Brain pericyte (primary cell): Measurements from ENCODE around the gene CCZ1.
"Not testable (repeated sequence)": the region's sequence is repeated elsewhere in the genome, so short reads cannot be mapped to it uniquely, and the experiment has no call there.

Source experiments
- DNase-seq: peaks from one replicate; pipeline ENCODE4 v3.0.0-alpha.2; 2012; ENCODE audit warnings: low read depth, low spot score

The CCZ1 gene

GRCh38 chr7:5898480-5899224 is at the start of gene CCZ1:
CCZ1 (plus strand) TSS chr7:5898733; CDS start chr7:5898800, 67 bp downstream.
- DNase-seq = peak; percentile 1

GRCh38 chr7:5850944-5851343 is 47.6 kb upstream of the CCZ1 start:
- DNase-seq = no peak

GRCh38 chr7:5854738-5855137 is 43.8 kb upstream of the CCZ1 start:
- no peak for DNase-seq

DNA sequence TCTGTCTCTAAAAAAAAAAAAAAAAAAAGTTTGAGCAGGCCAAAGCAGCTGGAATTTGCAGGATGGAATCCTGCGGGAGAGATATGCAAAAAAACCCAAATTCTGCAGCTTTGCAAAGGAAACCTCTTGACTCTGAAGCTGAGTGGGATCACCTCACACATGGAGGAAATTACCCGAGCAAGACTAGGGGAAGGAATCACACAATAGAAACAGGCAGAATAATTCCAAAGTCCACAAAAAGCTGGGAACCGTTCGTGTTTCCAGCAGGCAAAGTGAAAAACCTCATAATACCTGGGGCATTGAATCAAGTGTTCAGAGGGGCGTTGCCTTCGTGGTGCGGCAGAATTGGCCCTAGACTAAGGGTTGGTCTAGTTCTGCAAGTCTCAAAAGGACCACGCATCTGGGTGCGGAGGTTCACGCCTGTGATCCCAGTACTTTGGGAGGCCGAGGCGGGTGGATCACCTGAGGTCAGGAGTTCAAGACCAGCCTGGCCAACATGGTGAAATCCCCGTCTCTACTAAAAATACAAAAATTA is 41.4 kb upstream of the CCZ1 start:
- not testable (repeated sequence) for DNase-seq

- not testable (repeated sequence) for DNase-seq
Measured at GRCh38 chr7:5858494-5858893, 40.0 kb upstream of the CCZ1 start.

DNA sequence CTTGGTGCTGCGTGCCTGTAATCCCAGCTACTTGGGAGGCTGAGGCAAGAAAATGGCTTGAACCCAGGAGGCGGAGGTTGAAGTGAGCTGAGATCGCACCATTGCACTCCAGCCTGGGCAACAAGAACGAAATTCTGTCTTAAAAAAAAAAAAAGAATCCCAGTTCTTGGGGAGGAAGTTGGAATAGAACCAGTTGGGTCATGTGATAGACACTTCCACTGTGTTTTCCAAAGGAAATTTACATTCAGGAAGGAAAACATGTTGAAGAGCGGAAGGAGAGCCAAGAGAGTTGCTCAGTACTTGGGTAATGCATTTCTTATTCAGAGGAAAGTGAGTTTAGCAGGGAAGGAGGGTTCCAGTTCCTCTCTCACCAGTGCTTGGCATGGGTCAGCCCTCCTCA is 37.3 kb upstream of the CCZ1 start:
- DNase-seq = not testable (repeated sequence)

- not testable (repeated sequence) for DNase-seq
Measured at GRCh38 chr7:5862753-5863366, 35.7 kb upstream of the CCZ1 start.

- not testable (repeated sequence) for DNase-seq
Measured at GRCh38 chr7:5865279-5865931, 33.1 kb upstream of the CCZ1 start.

- DNase-seq = no peak
Measured at GRCh38 chr7:5867060-5867459, 31.5 kb upstream of the CCZ1 start.

- DNase-seq = not testable (repeated sequence)
Measured at GRCh38 chr7:5868928-5869341, 29.6 kb upstream of the CCZ1 start.

GRCh38 chr7:5869691-5870090 is 28.8 kb upstream of the CCZ1 start:
- no peak for DNase-seq

- no peak for DNase-seq
Measured at GRCh38 chr7:5870311-5870710, 28.2 kb upstream of the CCZ1 start.

- no peak for DNase-seq
Measured at GRCh38 chr7:5872326-5872725, 26.2 kb upstream of the CCZ1 start.

GRCh38 chr7:5879591-5879990 is 18.9 kb upstream of the CCZ1 start:
- DNase-seq = not testable (repeated sequence)

DNA sequence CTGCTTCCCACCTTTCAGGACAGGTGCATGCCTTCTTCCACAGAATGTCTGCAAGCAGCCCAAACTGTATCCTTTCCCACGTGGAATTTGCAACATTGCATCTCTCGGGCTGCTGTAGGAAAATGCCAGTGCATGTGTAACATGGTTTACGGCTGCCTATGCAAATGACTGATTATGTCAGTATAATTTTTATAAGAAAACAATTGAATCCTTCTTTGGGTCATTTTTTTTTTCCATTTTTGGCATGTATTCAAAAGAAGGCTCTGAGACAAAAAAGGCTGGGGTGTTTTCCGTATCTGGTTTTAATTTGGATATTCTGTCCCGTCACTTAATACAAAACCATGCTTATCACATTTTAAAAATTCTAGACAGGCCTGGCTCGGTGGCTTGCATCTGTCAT is 18.4 kb upstream of the CCZ1 start:
- DNase-seq = not testable (repeated sequence)

- DNase-seq = not testable (repeated sequence)
Measured at GRCh38 chr7:5884431-5884830, 14.1 kb upstream of the CCZ1 start.

DNA sequence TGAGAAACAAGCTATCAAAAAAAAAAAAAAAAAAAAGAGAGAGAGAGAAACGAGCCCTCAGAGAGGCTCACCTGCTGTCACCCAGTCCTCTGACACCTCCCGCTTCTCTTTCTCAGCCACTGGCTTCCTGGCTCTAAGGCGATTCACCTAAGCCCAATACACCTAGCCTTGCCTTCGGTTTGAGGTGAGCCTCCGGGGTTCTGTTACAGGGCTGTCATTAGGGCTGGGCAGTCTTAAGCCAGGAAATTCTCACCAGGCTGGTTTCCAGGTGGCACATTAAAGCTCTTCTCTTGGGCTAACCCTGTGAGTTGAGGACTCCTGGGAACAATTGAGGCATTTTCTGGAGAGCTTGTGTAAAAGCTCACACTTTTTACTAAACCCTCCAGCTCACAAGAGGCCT is 10.5 kb upstream of the CCZ1 start:
- not testable (repeated sequence) for DNase-seq

- not testable (repeated sequence) for DNase-seq
Measured at GRCh38 chr7:5890244-5890643, 8.3 kb upstream of the CCZ1 start.

GRCh38 chr7:5892498-5892897 is 6.0 kb upstream of the CCZ1 start:
- no peak for DNase-seq

DNA sequence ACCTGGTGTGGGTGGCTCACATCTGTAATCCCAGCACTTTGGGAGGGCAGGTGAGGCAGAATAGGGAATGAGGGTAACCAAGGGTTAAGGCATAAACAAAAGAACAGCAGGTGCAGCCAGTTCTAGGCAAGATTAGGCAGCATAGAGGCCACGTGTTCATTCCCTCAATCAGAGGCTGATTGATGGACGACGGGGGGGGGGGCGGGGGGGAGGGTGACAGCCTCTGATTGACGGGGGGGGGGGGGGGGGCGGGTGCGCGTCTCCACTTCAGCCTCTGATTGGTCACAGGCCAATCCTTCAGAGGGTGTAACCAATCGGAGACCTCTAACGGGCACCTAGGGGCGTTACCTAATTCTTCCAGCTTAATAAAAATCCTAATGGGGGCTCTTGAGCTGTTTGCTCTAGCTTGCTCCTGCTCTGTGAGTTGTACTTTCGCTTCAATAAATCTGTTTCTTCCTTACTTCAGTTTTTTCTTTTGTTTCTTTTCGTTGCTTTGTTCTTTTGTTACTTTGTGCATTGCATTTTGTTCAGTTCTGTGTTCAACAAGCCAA is 1.1 kb upstream of the CCZ1 start:
- DNase-seq = not testable (repeated sequence)

DNA sequence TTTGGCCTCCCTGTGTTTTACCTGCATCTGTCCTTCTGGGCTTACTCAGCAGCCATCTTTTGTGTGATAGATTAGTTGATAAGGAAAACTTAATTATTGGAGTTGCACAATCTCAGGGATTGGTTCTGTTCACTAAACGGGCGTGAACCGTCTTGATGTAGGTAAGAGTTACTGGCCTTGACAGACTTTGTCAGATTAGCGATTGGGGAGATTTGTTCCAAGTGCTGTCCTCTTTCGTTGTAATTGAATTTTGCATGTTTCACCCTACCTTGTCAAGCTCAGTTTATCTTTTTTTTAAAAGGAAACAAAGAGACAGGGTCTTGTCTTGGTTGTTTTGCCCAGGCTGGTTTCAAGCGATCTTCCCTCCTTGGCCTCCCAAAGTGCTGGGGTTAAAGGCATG is 4.5 kb downstream of the CCZ1 start:
- not testable (repeated sequence) for DNase-seq

- DNase-seq = not testable (repeated sequence)
Measured at GRCh38 chr7:5904726-5905125, 6.2 kb downstream of the CCZ1 start.
